GM19452 (cell line): ENCODE data around the gene CPA5.

Source experiments
- ATAC-seq: cut with Tn5 transposase; IDR thresholded peaks from one replicate; pipeline ENCODE4 v1.9.1; 2021; ENCODE audit not compliant: unreplicated experiment

CPA5 gene

DNA sequence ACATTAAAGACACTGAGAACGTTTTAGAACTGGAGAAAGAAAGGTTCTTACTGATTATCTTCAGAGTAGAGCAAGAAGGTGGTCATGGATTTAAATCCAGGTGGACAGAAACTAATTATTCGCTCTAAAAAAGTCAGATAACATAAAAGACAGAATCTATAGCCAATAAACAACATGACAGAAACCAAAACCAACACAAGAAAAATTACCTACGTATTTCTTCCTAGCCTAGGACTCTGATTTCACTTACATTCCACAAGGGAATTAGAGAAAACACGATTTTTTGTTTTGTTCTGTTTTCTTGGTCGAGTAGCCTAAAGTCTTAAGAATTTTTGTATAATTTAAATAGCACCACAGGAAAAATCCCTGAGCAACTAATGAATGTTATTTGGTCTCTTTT, 50.8 kb downstream of the CPA5 start:
- no peak for ATAC-seq

DNA sequence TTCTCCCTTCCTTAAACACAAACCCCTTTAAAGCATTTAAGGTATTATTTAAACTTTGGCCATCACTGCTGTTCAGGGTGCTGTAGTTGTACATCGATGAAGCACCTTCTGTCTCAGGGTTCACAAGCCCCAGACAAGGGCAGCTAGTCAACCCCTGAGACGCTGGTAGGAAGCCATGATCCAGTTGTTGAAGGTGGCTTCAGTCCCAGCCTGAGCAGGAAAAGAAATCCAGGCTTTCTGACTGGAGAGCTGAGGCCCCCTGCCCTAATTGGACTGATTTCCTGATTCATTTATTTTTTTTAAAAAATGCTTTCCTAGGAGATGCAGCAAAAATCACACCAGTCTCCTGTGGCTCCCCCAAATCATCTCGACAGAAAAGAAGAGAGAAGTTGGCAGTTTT, 51.5 kb downstream of the CPA5 start:
- ATAC-seq = no peak

DNA sequence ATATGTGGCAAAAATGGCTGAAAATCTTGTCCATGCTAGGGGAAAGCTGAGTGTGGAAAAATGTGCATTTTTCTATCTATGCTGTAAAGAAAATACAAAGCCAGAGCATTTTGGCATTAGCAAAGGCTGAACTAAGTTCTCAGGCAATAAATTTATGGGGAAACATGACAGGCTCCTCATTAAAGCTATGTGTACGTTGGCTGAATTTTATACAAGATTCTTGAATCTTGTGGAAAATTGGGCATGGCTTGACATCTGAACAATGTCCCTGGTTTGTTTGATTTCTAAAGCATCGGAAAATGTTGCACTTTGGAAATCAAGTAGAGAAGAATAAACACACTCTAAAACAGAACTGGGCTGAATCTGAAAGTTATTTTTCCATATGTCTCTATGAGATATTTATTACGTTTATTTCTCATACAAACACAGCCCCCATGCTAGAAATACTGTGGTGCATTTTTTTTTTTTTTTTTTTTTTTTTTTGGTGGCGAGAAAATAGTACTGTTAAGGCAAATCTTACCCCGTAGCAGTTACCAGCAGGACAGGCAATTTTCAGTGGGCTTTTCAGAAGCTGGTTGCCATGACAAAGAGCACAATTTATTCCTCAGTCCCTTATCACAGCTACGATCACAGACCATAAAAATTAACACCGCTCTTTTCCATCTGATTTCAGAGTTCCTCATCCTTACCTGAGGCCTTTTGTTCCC, 52.6 kb downstream of the CPA5 start:
- no peak for ATAC-seq

DNA sequence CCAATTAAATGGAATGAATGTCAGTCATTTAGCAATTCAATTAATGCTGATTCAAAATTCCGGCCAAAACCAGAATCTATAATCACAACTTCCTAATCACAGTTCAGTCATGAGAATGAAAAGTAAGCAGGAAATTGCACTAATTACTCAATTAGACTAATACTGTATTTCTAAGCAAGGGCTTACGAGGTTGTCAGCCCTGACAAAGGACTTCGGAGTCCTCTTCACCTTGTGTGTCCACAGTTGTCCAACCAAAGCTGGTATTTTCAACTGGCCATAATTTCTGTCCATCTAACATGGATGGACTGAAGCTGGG, 53.1 kb downstream of the CPA5 start:
- no peak for ATAC-seq

DNA sequence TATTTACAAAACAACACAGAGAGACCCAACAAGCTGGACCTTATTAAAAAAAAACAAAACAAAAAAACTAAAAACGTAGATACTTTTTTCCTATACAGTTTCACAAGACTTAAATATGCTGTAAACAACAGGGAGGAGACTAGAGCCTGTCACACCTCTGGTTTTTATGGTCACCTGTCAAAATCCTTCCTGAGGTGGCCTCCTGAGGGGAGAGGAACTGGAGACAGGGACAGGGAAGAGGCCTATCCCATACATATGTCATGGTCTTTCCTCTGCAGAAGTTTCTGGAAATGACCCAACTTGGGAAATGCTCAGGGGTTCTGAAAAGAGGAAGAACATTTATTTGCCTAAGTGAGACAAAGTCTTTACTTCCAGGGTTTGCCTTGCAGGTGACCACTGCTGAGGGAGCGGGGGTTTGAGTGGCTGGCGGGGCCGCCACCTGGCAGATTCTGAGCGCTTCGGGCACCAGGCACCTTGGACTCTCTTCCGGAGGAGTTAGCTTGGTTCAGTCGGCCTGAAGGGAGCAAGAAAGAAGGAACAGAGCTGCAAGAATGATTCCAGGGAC, 54.0 kb downstream of the CPA5 start:
- ATAC-seq = no peak

DNA sequence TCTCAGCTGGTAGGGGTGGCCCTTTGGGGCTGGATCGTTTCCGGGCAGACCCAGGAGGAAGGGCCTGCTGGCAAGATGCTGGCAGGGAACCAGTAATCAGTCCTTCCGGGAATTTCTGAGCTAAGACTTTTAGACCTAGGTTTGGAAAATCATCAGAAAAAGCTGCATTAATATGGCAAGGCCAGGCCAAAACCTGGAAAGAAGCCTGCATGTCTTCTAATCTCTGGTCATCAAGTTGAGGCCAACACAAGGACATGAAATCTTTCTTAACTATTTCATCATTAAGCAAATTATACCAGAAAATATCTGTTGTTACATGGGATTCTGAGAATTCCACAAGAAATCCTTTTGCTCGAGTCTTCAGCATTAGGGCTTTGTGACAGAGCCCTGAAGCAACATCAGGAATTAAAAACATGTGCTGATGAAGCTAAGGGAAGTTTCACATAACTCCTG, 55.5 kb downstream of the CPA5 start:
- ATAC-seq = no peak

DNA sequence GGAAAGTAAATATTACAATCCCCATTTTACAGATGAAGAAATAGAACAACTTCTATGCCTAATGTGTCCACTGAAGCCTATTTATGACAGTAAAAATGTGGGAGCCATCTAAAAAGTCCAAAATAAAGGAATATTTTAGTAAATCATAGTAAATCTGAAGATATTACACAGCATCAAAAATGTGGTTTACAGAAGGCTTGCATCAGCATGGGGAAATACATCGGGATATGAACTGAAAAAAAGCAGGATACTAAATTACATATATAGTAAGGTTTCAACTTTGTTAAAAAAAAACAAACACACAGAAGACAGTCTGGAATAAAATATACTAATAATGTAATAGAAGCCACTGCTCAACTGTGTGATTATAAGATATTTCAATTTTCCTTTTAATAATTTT, 56.5 kb downstream of the CPA5 start:
- no peak for ATAC-seq

DNA sequence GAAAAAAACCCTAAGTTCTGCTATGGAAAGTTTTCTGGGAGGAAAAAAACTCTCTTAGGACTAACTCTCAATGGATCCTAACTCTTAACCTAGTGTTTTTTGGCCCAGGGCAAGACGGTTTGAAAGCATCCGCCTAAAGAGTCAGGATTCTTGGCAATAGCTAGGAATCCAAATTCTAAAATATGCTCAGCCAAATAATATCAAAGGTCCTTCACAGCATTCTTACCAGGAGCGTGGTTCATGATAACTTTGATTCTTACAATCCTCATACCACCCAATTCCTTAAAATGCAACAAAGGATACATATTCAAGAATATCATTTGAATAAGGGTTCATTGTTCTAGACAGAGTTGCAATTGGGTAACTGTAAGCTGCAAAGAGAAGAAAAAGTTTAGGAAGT, 57.0 kb downstream of the CPA5 start:
- ATAC-seq = no peak

DNA sequence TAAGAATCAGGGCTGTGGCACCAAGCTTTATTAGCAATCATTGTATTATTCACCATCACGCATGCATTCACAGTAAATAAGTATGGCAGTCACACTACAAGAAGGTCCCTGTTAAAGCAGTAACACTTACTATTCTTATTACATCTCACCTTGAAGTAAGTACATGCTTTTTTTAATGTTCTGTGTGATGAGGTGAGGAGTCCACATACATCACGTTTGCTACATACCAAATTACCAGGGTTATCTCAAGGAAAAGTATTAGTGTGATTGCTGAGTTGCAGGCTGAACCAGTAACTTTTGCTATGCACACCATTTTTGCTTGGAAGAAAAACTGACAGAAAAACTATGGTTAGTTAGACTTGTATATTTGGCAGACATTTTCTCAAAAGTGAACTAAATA, 60.4 kb downstream of the CPA5 start:
- no peak for ATAC-seq

DNA sequence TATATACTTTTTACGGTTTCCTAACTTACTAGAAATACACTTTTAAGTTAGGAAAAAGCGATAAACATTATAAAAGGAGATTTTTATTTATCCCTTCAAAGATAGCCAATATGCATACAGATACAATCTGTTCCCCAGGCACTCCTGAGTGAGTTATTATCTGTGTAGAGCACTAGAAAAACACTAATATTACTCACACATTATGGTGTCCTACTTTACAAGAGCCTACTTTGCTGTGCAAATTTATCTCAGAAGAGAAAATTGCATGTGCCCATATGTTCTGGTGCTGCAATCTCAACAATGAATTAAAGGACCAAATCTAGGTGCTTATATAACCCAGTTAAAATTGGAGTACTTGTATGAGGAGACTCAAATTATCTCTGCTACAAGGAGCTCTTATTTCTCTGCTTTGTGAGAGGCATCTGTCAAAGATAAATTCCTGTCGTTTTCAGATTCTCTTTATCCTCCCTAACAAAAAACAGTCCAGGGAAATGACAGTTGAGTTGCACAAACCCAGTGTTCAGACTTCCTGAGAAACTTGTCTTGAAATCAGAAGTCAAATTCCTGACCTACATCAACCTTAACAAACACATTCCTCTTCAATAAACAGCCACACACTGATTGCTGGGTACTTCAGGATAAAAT, 64.6 kb downstream of the CPA5 start:
- no peak for ATAC-seq

DNA sequence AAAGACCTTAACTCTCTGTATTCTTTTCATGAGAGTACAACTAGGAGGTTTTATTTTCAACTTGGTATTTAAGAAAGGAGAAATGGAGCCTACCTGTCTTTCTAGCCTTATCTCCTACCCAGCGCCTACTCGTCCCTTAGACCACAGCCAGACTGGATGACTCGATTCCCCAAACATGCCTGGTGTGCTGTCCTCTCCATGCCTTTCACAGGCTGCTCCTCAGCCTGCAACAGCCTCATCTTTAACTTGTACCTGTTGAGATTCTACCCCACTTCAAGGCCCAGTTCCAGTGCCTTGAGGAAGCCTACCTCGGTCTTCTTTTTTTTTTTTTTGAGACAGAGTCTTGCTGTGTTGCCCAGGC, 65.1 kb downstream of the CPA5 start:
- no peak for ATAC-seq

DNA sequence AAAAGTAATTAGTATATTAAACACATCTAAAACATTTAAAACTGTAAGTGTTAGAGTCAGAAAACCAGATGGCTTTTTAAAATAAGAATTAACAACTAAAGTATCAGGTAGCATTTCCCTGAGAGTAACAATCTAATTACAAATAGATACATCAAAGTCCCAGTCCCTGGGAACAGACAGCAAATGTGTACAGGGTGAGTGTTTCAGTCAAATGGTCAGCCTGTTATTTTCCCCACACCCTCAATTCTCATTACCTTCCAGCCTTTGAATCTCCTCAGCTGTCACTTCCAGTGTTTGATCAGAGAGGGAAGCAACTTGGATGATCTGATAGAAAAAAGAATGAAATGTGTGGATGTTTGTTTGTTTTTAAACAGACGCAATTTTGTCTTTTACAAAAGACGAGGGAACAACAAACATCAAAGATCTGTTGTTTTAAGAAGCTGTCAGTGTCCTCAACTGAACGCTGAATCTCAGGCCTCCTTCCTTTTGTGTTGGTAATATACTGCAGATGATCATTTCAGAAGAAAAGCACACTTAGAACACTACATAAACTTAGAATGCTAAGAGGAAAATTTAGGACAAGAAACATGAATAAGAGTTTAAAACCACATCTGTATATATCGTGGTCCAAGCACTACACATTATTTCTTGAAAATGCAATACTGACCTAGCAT, 66.4 kb downstream of the CPA5 start:
- ATAC-seq = no peak

DNA sequence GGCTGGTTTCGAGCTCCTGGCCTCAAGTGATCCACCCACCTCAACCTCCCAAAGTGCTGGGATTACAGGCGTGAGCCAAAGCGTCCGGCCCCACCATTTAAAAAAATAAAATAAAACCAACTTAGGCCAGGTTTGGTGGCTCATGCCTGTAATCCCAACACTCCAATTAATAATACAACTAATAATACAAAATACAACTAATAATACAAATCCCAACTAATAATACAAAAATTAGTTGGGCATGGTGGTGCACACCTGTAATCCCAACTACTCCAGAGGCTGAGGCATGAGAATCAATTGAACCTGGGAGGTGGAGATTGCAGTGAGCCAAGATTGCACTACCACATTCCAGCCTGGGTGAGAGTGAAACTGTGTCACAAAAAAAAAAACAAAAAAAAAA, 68.6 kb downstream of the CPA5 start:
- no peak for ATAC-seq

DNA sequence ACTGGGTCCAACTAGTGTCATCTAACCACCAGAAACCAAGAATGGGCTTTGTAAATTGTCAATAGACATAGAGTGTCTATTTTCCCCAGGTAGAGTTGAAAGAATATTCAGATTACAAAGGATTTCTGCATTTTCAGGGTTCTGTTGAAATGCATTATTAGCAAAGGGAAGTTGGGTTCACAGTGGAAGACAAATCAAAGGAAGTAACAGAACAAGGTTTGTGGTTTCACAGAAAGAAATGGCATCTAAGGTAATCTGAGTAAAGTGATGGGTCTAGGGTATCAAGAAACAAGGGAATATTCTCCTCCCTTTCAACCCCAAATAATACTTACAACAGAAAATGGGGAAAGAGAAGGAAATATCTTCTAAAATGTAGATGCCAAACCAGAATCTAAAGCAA, 70.4 kb downstream of the CPA5 start:
- ATAC-seq = no peak

DNA sequence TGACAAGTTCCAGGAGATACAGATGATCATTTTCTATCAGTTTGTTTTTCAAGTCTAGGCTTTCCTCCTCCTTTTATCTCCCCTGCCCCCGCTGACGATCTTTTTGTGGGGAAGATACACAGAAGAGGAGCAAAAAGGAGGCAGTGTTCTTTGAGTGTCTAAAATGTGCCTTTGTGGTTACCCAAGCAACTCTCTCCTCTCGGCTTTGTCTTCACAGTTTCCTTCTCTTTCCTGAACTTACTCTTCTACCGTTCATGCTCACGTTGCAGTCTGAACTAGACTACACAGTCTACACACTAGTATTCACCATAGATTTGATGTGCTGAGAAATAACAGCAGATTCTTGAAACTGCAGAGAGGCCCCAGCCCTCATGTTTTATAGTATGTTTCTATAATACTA, 72.6 kb downstream of the CPA5 start:
- no peak for ATAC-seq

DNA sequence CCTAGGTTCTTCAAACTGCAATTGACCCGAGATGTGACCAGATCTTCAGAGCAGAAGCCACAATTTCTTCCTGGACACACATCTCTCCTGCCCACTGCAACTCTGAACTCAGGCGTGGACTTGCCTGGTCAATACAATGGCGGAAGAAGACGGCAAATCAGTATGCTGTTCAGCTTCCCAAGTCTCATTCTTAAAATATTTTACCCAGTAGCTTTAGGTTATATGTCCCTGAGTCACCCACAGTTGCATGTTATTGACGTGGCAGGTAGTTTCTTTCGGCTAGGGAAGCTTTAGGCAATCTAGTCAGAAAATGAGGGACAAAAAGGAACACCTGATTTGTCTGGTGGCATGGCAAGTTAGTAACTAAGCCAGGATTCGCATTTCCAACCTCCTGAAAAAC, 73.7 kb downstream of the CPA5 start:
- ATAC-seq = no peak
